SK-N-SH treated with all-trans-retinoic acid at 6 μM for 48 hours (cell line): ENCODE measurements around the gene ACBD6.

Experiments
- BACH2 ChIP-seq: fragments of 250-450 bp; sonication (Bioruptor Pico); IDR thresholded peaks from 2 replicates; pipeline ENCODE4 v1.9.0; 2021; ENCODE audit warnings: mild to moderate bottlenecking, borderline replicate concordance
- POU6F1 ChIP-seq: fragments of 250-450 bp; sonication (Bioruptor Pico); IDR thresholded peaks from 2 replicates; pipeline ENCODE4 v1.8.0; 2021; ENCODE audit warnings: low read depth, mild to moderate bottlenecking, moderate library complexity, borderline replicate concordance
- RARB ChIP-seq: fragments of 250-450 bp; sonication (Bioruptor Pico); IDR thresholded peaks from 2 replicates; pipeline ENCODE4 v1.8.0; 2021; ENCODE audit warnings: mild to moderate bottlenecking, moderate library complexity
- TF ChIP-seq, protein P1 (sequence below): fragments of 250-450 bp; sonication (Bioruptor Pico); IDR thresholded peaks from 2 replicates; pipeline ENCODE4 v1.5.1; 2020; ENCODE audit warnings: low read depth, mild to moderate bottlenecking, moderate library complexity
- TF ChIP-seq, protein P2 (sequence below): fragments of 250-450 bp; sonication (Bioruptor Pico); IDR thresholded peaks from 2 replicates; pipeline ENCODE4 v1.8.0; 2020; ENCODE audit warnings: mild to moderate bottlenecking, moderate library complexity, borderline replicate concordance

DNA sequence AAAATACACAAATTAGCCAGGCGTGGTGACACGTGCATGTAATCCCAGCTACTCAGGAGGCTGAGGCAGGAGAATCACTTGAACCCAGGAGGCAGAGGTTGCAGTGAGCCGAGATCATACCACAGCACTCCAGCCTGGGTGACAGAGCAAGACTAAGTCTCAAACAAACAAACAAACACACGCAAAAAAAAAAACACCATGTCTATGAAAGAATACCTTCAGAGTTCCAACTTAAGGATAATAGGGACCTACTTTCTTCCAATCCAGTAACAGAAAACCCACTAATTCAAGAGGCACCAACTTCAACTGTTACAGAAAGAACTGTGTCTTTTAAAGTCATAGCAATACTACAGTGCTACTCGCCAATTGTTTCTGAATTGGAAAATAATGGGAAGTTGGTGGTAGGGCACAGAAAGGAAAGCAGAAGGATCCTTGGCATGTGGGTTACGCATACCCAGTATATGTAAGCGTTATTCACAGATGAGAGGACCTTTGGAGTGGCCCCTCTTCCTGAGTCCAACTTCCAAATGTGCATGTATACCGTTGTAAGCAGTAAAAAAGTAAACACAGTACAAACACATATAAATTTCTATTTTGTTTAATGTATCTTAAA is 87.0 kb downstream of the ACBD6 start:
- TF ChIP-seq, protein P1, sequence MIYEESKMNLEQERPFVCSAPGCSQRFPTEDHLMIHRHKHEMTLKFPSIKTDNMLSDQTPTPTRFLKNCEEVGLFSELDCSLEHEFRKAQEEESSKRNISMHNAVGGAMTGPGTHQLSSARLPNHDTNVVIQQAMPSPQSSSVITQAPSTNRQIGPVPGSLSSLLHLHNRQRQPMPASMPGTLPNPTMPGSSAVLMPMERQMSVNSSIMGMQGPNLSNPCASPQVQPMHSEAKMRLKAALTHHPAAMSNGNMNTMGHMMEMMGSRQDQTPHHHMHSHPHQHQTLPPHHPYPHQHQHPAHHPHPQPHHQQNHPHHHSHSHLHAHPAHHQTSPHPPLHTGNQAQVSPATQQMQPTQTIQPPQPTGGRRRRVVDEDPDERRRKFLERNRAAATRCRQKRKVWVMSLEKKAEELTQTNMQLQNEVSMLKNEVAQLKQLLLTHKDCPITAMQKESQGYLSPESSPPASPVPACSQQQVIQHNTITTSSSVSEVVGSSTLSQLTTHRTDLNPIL (CRISPR knock-in tag): no peak
- TF ChIP-seq RARB (CRISPR knock-in tag) (no peak), BACH2 (no peak), POU6F1 (CRISPR knock-in tag) (no peak)
- TF ChIP-seq, protein P2, sequence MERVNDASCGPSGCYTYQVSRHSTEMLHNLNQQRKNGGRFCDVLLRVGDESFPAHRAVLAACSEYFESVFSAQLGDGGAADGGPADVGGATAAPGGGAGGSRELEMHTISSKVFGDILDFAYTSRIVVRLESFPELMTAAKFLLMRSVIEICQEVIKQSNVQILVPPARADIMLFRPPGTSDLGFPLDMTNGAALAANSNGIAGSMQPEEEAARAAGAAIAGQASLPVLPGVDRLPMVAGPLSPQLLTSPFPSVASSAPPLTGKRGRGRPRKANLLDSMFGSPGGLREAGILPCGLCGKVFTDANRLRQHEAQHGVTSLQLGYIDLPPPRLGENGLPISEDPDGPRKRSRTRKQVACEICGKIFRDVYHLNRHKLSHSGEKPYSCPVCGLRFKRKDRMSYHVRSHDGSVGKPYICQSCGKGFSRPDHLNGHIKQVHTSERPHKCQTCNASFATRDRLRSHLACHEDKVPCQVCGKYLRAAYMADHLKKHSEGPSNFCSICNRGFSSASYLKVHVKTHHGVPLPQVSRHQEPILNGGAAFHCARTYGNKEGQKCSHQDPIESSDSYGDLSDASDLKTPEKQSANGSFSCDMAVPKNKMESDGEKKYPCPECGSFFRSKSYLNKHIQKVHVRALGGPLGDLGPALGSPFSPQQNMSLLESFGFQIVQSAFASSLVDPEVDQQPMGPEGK: no peak
